MM.1S (cell line): Measurements from ENCODE around the gene VGLL4.

Source experiments
- DNase-seq: peaks from one replicate; pipeline ENCODE4 v3.0.0-alpha.2; 2015
- H2AFZ ChIP-seq: fragments of 300-600 bp; sonication (generic); 2 replicates; pipeline ENCODE4 v1.6.0; 2016; ENCODE audit warnings: antibody characterized with exemption, low read length
- H3F3A ChIP-seq: fragments of 300-600 bp; sonication (generic); 2 replicates; pipeline ENCODE4 v1.6.1; 2016; ENCODE audit warnings: mild to moderate bottlenecking, antibody characterized with exemption, low read length, moderate library complexity, mixed read lengths; ENCODE audit not compliant: insufficient read depth
- H3K27ac ChIP-seq: fragments of 300-600 bp; sonication (generic); 2 replicates; pipeline ENCODE4 v1.5.1; 2016; ENCODE audit warnings: mild to moderate bottlenecking, low read length
- H3K27me3 ChIP-seq: fragments of 300-600 bp; sonication (generic); replicated peaks from 2 replicates; pipeline ENCODE4 v1.6.0; 2016; ENCODE audit warnings: low read length; ENCODE audit not compliant: insufficient read depth
- H3K36me3 ChIP-seq: fragments of 300-600 bp; sonication (generic); replicated peaks from 2 replicates; pipeline ENCODE4 v1.6.1; 2016; ENCODE audit warnings: mild to moderate bottlenecking, low read length, mixed read lengths; ENCODE audit not compliant: insufficient read depth
- H3K4me1 ChIP-seq: fragments of 300-600 bp; sonication (generic); 2 replicates; pipeline ENCODE4 v1.6.1; 2016; ENCODE audit warnings: low read length, mixed read lengths
- H3K4me2 ChIP-seq: fragments of 300-600 bp; sonication (generic); 2 replicates; pipeline ENCODE4 v1.6.0; 2016; ENCODE audit warnings: low read depth, low read length
- H3K4me3 ChIP-seq: fragments of 300-600 bp; sonication (generic); 2 replicates; pipeline ENCODE4 v1.5.1; 2016; ENCODE audit warnings: low read length, mixed read lengths
- H3K79me2 ChIP-seq: fragments of 300-600 bp; sonication (generic); 2 replicates; pipeline ENCODE4 v1.6.1; 2016; ENCODE audit warnings: mixed run types, low read length, mixed read lengths
- H3K9ac ChIP-seq: fragments of 300-600 bp; sonication (generic); 2 replicates; pipeline ENCODE4 v1.6.1; 2016; ENCODE audit warnings: low read length, mixed read lengths
- H3K9me2 ChIP-seq: fragments of 300-600 bp; sonication (generic); replicated peaks from 2 replicates; pipeline ENCODE4 v1.6.1; 2016; ENCODE audit warnings: mild to moderate bottlenecking, low read length, mixed read lengths; ENCODE audit not compliant: insufficient read depth
- H3K9me3 ChIP-seq: fragments of 300-600 bp; sonication (generic); replicated peaks from 2 replicates; pipeline ENCODE4 v1.6.1; 2016; ENCODE audit warnings: mild to moderate bottlenecking, low read length, mixed read lengths; ENCODE audit not compliant: insufficient read depth
- H4K20me1 ChIP-seq: fragments of 300-600 bp; sonication (generic); 2 replicates; pipeline ENCODE4 v1.6.1; 2016; ENCODE audit warnings: mild to moderate bottlenecking, low read length, moderate library complexity, mixed read lengths; ENCODE audit not compliant: insufficient read depth
- EZH2 ChIP-seq: fragments of 300-600 bp; sonication (generic); optimal IDR thresholded peaks from 2 replicates; pipeline ENCODE3; 2017; ENCODE audit warnings: low read depth, mild to moderate bottlenecking, antibody characterized with exemption, low read length, mixed read lengths
- EZH2phosphoT487 ChIP-seq: fragments of 300-600 bp; sonication (generic); IDR thresholded peaks from 2 replicates; pipeline ENCODE4 v1.6.1; 2018; ENCODE audit warnings: antibody characterized with exemption, low read length
- TF ChIP-seq, protein P1 (sequence below): fragments of 300-600 bp; sonication (generic); IDR thresholded peaks from 2 replicates; pipeline ENCODE4 v1.5.1; 2016; ENCODE audit warnings: antibody characterized with exemption, low read length, mixed read lengths

Gene VGLL4

DNA sequence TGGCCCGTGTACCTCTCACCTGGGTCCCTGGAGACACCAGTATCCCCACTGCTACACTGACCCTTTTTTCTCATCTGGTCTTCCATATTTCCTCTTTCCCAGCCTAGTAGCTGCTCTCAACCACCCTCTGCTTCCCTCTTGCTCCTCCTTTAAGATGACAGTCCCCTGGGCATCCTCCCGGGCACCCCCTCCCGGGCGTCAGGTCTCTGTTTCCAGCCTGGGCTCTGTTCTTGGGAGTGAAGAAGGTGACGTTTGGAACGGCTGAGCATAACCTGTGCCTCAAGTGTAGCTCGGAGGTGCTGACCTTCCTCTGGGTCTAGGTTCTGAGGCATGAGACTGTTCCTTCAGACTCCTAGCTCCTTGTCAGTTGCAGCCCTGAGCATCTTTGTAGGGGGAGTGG, 101.2 kb downstream of the VGLL4 start:
- H3K4me3 ChIP-seq, result no peak overlapping the region
- TF ChIP-seq EZH2phosphoT487, result no peak
- TF ChIP-seq EZH2, result no peak
- TF ChIP-seq, protein P1, sequence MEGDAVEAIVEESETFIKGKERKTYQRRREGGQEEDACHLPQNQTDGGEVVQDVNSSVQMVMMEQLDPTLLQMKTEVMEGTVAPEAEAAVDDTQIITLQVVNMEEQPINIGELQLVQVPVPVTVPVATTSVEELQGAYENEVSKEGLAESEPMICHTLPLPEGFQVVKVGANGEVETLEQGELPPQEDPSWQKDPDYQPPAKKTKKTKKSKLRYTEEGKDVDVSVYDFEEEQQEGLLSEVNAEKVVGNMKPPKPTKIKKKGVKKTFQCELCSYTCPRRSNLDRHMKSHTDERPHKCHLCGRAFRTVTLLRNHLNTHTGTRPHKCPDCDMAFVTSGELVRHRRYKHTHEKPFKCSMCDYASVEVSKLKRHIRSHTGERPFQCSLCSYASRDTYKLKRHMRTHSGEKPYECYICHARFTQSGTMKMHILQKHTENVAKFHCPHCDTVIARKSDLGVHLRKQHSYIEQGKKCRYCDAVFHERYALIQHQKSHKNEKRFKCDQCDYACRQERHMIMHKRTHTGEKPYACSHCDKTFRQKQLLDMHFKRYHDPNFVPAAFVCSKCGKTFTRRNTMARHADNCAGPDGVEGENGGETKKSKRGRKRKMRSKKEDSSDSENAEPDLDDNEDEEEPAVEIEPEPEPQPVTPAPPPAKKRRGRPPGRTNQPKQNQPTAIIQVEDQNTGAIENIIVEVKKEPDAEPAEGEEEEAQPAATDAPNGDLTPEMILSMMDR, result no peak
- H3K9me3 ChIP-seq, result no peaks in the 10 kb centered on the region
- no peak overlapping the region for H3K4me2 ChIP-seq
- no peaks in the 10 kb centered on the region for H3K27me3 ChIP-seq
- no peaks in the 10 kb centered on the region for H3K36me3 ChIP-seq
- H3K9me2 ChIP-seq, result no peaks in the 10 kb centered on the region
- H3F3A ChIP-seq, result no peaks in the 10 kb centered on the region
- H3K27ac ChIP-seq, result no peak overlapping the region
- no peaks in the 10 kb centered on the region for H3K79me2 ChIP-seq
- no peak overlapping the region for H3K9ac ChIP-seq
- H3K4me1 ChIP-seq, result no peaks in the 10 kb centered on the region
- DNase-seq, result no peak
- H4K20me1 ChIP-seq, result no peaks in the 10 kb centered on the region
- no peak overlapping the region for H2AFZ ChIP-seq

DNA sequence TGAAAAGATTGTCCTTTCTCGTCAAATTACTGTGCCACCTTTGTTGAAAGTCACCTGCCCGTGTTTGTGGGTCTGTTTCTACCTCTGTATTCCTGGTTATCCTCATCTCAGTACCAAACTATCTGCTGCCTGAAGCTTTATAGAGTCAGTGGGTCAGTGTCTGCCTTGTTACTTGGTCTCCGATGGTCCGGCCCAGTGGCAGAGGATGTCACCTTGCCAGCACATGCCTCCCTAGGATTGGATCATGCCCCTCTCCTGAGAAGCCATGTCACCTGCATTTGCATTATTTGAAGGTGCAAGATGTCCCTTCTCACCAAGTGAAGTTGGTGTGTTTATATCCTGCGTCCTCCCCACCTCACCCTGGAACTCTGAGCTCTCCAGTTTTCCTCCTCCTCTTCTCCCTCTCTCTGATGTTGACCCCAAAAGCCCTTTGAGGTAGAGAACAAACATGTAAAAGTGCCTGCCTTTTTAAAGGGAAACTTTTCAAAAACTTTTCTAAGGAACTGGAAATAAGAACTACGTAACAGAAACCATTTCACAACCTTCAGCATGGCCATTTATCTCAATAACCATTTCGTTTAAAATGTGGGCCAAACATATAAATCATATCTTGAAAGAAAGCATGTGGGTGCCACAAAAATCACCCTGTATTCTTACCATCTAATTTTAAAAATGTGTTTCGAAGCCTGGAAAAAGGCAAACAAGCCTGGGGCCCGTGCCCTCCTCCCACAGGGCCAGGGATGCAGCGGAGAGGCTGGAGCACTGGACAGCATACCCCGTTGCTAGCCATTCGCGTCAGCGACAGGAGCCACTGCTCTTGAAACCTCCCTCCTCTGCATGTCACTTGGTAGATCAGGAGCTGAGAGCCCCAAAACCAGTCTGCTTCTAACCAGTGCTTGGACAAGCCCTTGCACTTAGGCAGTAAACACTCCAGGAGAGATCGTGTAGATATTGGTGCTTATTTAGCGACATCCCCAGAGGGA, 102.1 kb downstream of the VGLL4 start:
- TF ChIP-seq EZH2 (no peak), EZH2phosphoT487 (no peak)
- TF ChIP-seq, protein P1, result no peak
- H3K4me2 ChIP-seq, result no peak overlapping the region

DNA sequence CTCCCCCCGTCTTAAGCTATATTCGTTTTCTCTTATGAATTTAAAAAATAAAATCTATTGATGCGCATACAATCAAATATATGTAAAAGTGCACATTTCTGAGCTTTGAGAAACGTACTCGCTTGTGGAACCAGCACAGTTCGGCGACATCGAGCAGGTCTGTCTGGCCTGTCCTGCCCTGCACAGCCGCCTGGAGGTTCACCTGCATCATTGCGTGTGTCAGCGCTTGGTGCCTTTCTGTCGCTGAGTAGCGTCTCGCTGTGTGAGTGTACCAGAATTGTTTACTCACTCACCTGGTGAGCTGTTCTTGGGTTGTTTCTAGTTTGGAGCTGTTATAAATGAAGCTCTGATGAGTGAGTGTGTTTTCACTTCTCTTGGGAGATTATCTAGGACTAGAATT, 104.0 kb downstream of the VGLL4 start:
- H4K20me1 ChIP-seq, result no peaks in the 10 kb centered on the region
- no peak for DNase-seq
- H3K9me3 ChIP-seq, result no peaks in the 10 kb centered on the region
- H3K4me2 ChIP-seq, result no peak overlapping the region
- H3K79me2 ChIP-seq, result no peaks in the 10 kb centered on the region
- no peaks in the 10 kb centered on the region for H3K4me1 ChIP-seq
- H3K9me2 ChIP-seq, result no peaks in the 10 kb centered on the region
- H3K9ac ChIP-seq, result no peak overlapping the region
- H2AFZ ChIP-seq, result no peak overlapping the region
- no peaks in the 10 kb centered on the region for H3K27me3 ChIP-seq
- H3K27ac ChIP-seq, result no peak overlapping the region
- H3K4me3 ChIP-seq, result no peak overlapping the region
- H3K36me3 ChIP-seq, result no peaks in the 10 kb centered on the region
- TF ChIP-seq EZH2, result no peak
- TF ChIP-seq, protein P1, result no peak
- no peak for TF ChIP-seq EZH2phosphoT487
- no peaks in the 10 kb centered on the region for H3F3A ChIP-seq

More for the DNA sequence above, 102.1 kb downstream of the VGLL4 start:
- Histone ChIP-seq H3K79me2 (no peaks in the 10 kb centered on the region), H3K36me3 (no peaks in the 10 kb centered on the region), H2AFZ (no peak overlapping the region), H3K9ac (no peak overlapping the region), H3F3A (no peaks in the 10 kb centered on the region), H3K9me3 (no peaks in the 10 kb centered on the region), H3K4me1 (no peaks in the 10 kb centered on the region), H3K9me2 (no peaks in the 10 kb centered on the region), H3K27ac (no peak overlapping the region), H3K27me3 (no peaks in the 10 kb centered on the region), H3K4me3 (no peak overlapping the region), H4K20me1 (no peaks in the 10 kb centered on the region)
- no peak for DNase-seq
